Activated gamma-delta T cell treated with Interleukin-2 at 50 U/mL for 16 hours (primary cell): ENCODE measurements around the gene KRTAP12-1.

Experiments used
- DNase-seq: peaks from one replicate; pipeline ENCODE4 v3.0.0-alpha.2; 2020

Gene KRTAP12-1, protein sequence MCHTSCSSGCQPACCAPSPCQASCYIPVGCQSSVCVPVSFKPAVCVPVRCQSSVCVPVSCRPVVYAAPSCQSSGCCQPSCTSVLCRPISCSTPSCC

DNA sequence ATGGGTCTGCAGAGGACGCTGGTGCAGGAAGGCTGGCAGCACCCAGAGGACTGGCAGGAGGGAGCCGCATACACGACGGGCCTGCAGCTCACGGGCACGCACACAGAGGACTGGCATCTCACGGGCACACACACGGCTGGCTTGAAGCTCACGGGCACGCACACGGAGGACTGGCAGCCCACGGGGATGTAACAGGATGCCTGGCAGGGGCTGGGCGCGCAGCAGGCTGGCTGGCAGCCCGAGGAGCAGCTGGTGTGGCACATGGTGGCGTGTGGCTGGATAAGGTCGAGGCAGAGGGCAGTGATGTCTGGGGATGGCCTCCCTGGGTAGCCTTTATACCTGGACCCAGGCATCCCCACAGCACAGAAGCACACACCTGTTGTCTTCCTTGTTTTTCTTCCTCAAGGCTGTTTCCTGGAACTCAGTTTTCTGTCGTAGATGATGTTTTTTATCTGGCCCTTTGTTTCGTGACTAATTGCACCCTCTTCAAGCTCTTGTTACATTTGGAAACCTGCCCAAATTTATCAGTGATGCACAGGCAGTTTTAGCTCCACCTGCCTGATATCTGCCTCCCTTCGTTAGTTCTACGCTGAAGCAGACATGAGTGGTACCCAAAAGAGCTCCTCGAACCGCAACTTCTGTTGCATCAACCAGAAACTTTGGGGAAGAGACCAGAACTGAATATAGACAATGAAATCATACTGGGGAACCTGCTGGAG lies at the start of gene KRTAP12-1:
TSS of gene KRTAP12-1 (minus strand) at position 303 of the 719 bp plus-strand sequence. CDS start at position 263, 40 bp downstream.
- no peak for DNase-seq

- DNase-seq, result no peak
These were observed 49.1 kb upstream of the KRTAP12-1 start for GRCh38 chr21:44730951-44731579.

DNA sequence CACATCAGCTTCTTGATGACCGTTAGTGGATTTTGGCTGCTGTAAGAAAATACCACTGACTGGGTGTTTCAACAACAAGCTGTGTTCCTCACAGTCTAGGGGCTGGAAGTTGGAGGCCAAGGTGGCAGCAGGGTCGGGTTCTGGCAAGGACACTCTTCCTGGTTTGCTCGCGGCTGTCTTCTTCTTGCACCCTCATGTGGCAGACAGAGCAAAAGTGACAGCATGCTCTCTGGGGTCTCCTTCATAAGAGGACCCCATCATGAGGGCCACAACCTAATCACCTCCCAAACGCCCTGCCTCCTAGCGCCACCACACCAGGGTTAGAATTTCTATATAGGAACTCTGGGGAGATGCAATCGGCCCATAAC lies 48.0 kb upstream of the KRTAP12-1 start:
- DNase-seq, result no peak

DNA sequence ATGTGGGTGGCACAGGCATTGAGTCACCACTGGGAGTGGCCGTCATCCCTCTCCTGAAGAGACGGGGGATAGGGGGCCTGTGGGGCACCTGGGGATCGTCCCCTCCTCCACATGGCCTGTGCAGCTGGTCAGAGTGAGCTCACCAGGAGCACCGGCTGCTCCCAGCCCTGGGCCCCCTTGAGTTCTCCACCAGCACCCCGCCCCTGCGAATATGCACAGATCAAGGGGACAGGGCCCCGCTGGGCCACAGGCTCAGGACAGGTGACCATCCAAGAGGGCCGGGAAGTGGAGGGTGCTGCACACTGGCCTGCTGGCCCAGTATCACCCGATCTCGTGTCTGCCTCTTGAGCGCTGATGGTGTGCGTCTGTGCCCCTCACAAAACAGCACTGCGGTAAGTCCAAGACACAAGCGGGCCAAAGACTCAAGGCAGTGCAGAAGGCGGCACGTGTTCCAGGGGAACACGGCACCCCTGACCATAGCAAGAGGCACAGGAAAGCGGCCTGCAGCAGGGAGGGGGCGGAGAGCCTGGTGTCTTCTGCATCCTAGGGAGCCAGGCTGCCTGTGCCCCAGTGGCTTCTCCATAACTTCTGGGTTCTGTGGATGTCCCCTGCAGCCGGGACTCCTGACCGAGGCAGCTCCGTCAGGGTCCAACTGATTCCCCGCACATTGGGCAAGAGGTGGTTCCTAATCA lies 47.5 kb upstream of the KRTAP12-1 start:
- no peak for DNase-seq

- DNase-seq, result no peak
These were observed 46.8 kb upstream of the KRTAP12-1 start for GRCh38 chr21:44728716-44729115.

DNA sequence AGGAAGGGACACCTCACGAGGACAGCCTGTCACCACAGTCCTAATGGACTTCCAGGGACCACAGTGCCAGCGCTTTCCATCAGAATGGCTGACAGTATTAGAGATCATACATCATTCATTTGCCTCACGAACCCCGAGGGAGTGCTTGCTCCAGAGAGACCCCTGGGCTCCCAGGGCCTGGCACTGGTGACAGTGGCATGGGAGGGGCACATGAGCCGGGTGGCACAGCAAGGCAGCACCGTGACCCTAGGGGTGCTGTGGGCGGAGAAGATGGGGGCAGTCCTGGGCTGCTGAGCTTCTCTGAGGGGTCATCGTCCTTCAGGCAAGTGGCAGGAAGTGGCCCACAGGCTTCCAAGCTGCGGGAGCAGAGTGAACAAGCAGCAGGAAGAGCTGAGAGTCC lies 45.8 kb upstream of the KRTAP12-1 start:
- no peak for DNase-seq

- DNase-seq, result no peak
These were observed 45.4 kb upstream of the KRTAP12-1 start for GRCh38 chr21:44727321-44727720.

DNA sequence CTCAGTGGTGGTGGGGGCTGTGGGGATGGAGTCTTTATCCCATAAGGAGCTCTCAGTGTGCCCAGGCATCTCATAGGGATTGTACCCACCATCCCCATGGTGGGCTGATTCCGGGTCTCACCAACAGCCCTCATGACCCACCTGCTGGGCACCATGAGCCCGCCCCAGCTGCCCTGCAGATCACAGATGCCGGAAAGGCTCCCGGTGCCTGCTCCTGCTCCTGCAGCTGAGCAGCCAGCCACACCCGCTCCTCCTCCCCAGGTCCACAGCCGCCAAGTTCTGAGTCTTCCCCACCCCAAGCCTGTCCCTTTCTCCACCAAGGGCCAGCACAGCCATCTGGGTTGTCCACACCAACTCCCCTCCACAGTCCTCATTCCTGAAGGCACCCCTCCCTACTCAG lies 44.9 kb upstream of the KRTAP12-1 start:
- no peak for DNase-seq

- DNase-seq, result no peak
These were observed 43.0 kb upstream of the KRTAP12-1 start for GRCh38 chr21:44724926-44725325.

- no peak for DNase-seq
These were observed 42.2 kb upstream of the KRTAP12-1 start for GRCh38 chr21:44724196-44724595.

- DNase-seq, result no peak
These were observed 41.5 kb upstream of the KRTAP12-1 start for GRCh38 chr21:44723177-44724131.

DNA sequence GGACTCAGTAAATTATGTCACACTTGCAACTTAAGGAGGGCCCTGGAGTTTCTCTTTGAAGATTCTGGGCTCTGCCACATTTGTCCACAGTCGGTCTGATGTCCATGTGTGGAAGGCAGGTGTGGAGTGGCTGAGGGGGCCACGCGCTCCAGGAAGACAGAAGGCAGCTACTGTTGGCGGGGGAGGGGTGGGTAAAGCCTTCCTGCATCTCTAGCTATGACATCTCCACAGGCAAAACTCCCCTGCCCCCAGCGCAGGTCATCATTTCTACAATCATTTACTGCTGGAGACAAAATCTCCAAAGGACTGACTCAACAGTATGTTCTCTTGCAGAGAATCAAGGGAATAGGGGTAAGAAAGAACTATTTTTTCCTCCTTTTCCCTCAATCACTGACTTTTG lies 40.8 kb upstream of the KRTAP12-1 start:
- no peak for DNase-seq

GRCh38 chr21:44720170-44720569 lies 38.2 kb upstream of the KRTAP12-1 start:
- DNase-seq, result no peak

GRCh38 chr21:44718571-44718970 lies 36.6 kb upstream of the KRTAP12-1 start:
- DNase-seq, result no peak

GRCh38 chr21:44718093-44718492 lies 36.1 kb upstream of the KRTAP12-1 start:
- DNase-seq, result no peak

GRCh38 chr21:44716984-44717383 lies 35.0 kb upstream of the KRTAP12-1 start:
- DNase-seq, result no peak

DNA sequence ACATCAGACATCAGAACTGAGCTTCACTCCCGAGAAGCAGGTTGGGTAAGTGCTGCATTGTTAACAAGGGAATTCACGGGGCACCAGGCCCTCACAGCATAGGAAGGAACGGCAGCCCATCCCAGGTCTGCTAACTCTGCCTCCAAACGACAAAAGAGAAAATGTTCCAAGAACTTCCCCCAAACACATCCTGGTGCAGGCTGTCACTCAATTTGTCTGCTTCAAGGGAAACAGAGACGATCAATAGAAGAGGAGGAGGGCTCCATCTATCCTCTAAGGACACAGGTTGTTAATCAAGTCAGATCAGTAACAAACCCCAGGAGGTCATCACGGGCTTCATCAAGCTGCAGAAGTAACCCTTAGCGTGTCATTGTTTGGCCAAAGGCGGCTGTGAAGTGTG lies 32.9 kb upstream of the KRTAP12-1 start:
- no peak for DNase-seq

DNA sequence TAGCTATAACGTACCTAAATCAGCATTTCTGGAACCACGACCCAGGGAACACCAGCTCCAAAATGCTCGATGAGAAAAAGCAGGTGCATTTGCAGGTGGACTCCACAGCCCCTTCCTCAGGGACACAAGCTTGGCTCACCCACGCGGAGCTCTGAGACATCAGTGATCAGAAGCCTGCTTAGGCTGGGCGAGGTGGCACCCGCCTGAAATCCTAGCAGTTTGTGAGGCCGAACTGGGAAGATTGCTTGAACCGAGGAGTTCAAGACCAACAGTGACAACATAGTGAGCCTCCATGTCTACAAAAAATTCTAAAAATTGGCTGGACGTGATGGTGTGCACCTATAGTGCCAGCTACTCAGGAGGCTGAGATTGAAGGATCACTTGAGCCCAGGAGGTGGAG lies 31.9 kb upstream of the KRTAP12-1 start:
- no peak for DNase-seq

- DNase-seq, result no peak
These were observed 31.2 kb upstream of the KRTAP12-1 start for GRCh38 chr21:44713130-44713529.

- no peak for DNase-seq
These were observed 30.5 kb upstream of the KRTAP12-1 start for GRCh38 chr21:44712203-44713028.

DNA sequence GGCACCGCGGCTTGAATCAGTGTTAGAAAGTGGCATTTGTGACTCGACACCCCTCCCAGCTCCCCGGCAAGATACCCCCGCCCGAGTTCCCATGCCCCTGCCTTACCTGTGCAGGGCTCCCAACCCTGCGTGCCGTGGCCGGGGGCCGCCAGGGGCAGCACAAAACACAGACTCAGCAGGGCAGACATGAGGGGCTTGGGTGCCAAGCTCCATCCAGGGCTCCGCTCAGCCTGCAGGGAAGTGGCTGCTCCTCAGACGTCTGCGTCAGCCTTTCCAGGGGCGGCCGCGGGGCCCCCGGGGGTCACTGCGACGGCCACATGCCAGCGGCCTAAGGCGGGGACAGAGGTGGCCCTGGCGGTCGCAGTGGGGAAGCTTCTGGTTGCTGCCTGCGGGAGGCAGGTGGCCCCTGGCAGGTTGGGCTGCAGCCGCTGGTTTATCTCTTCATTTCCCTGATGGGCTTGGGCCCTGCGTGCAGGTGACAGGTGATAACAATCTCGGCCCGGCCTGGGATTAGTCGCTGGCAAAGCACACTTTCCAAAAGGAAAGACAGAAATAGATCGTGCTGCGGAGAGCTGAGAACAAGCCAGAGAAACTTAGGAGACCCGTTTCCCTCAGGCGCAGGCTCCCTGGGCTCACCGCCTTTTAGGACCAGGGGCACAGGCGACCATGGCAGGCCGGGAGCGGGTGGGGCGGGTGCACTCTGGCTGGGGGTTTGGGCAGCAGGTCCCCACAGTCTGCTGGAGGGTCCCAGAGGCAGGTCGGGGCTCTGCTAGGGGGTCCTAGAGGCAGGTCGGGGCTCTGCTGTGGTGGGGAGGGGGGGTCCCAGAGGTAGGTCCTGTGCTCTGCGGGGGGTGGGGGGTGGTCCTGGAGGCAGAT lies 29.6 kb upstream of the KRTAP12-1 start, which contains the start of gene TSPEAR:
TSS of gene TSPEAR (minus strand) at position 246 of the 876 bp plus-strand sequence. CDS start at position 188, 58 bp downstream.
- no peak for DNase-seq
